ENCODE data around the gene GCHFR.

GCHFR gene

DNA sequence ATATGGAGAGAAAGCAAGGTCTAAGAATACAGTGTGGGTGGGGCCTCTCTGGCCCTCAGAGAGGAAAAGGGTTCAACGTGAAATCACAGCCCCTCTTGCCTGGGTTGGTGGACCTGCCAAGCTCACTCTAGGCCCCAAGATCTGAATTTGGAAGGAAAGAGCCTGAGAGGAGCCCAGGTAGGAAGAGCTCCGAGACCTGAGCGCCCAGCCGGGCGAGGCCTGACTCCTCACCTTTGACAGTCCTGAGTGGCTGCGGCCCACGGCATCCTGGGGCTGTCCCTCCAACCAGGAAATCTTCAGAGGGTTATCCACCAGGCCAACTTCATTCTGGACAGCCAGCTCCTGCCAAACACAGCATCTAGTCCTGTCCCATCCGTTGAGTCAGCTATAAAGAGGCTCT lies 9.6 kb downstream of the GCHFR start:
- H4K20me1 ChIP-seq (ENCODE audit: control insufficient read depth, insufficient read depth, low read depth, low read length) = no peaks in the 10 kb centered on the region
- H3K4me2 ChIP-seq (ENCODE audit: low read length) = no peak overlapping the region
- no peaks in the 10 kb centered on the region for H3K9me3 ChIP-seq (ENCODE audit: control insufficient read depth, insufficient read depth, low read length)
- H3K4me3 ChIP-seq (ENCODE audit: low read length) = no peak overlapping the region
- H3F3A ChIP-seq (ENCODE audit: control insufficient read depth, insufficient read depth) = peaks cover 19% of the 10 kb centered on the region
- H3K79me2 ChIP-seq (ENCODE audit: control insufficient read depth, low read length) = no peaks in the 10 kb centered on the region
- no peak for TF ChIP-seq EZH2phosphoT487 (IDR thresholded peaks at IDR 0.05; ENCODE audit: borderline replicate concordance, low read length)
- TF ChIP-seq, protein P1, sequence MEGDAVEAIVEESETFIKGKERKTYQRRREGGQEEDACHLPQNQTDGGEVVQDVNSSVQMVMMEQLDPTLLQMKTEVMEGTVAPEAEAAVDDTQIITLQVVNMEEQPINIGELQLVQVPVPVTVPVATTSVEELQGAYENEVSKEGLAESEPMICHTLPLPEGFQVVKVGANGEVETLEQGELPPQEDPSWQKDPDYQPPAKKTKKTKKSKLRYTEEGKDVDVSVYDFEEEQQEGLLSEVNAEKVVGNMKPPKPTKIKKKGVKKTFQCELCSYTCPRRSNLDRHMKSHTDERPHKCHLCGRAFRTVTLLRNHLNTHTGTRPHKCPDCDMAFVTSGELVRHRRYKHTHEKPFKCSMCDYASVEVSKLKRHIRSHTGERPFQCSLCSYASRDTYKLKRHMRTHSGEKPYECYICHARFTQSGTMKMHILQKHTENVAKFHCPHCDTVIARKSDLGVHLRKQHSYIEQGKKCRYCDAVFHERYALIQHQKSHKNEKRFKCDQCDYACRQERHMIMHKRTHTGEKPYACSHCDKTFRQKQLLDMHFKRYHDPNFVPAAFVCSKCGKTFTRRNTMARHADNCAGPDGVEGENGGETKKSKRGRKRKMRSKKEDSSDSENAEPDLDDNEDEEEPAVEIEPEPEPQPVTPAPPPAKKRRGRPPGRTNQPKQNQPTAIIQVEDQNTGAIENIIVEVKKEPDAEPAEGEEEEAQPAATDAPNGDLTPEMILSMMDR (IDR thresholded peaks at IDR 0.05; ENCODE audit: low read depth, low read length, poor library complexity, severe bottlenecking) = no peak
- H3K9me2 ChIP-seq (replicated peaks; ENCODE audit: control insufficient read depth, low read length) = no peaks in the 10 kb centered on the region
- H3K4me1 ChIP-seq (ENCODE audit: control insufficient read depth, low read length) = peaks cover 43% of the 10 kb centered on the region
- no peak overlapping the region for H3K27ac ChIP-seq (ENCODE audit: low read depth, low read length)
- H3K27me3 ChIP-seq (ENCODE audit: control insufficient read depth, low read length) = no peaks in the 10 kb centered on the region
- H3K36me3 ChIP-seq (ENCODE audit: control insufficient read depth, low read length) = peaks cover 45% of the 10 kb centered on the region

DNA sequence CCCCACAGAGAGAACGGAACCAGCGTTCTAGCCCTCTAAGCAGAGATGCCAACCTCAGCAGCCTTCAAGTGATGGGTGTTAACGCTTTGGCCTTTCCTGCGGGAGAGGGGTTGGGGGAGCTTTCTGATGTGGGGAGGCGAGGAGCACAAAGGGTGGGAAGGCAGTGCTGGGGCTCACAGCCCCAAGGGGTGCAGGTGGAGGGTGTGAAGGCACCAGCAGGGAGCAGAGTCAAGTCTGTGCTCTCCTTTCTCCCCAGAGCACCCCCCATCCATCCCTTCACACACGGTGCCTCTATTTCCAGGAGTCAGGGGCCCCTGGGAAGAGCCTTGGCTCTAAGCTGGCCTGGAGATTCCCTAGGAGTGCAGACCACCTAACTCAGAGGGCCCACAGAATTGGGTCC lies 10.0 kb downstream of the GCHFR start:
- H3K36me3 ChIP-seq (ENCODE audit: control insufficient read depth, low read length) = peaks cover 45% of the 10 kb centered on the region

DNA sequence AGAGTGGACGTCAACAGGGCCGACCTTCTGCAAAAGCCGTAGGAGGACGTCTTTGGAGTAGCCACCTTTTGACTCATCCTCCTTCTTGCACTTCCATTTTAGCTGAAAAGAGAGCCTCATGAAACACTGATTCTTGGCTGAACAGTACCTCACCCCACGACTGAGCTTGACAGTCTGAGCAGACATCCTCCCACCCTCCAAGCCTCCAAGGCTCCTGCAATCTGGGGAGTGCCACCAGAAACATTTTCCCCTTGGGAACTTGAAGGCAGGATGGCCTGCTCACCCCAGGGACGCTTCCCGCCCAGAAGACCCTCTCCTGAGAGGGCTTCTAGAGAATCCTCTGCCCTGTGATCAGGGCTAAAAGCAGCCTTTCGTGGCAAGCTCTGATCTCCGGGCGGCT lies 11.1 kb downstream of the GCHFR start:
- Histone ChIP-seq H3K4me2 (ENCODE audit: low read length) (no peak overlapping the region), H4K20me1 (ENCODE audit: control insufficient read depth, insufficient read depth, low read depth, low read length) (no peaks in the 10 kb centered on the region), H3K79me2 (ENCODE audit: control insufficient read depth, low read length) (no peaks in the 10 kb centered on the region), H3K4me3 (ENCODE audit: low read length) (no peak overlapping the region), H3K36me3 (ENCODE audit: control insufficient read depth, low read length) (peaks cover 50% of the 10 kb centered on the region), H3K9me2 (replicated peaks; ENCODE audit: control insufficient read depth, low read length) (no peaks in the 10 kb centered on the region), H3K9me3 (ENCODE audit: control insufficient read depth, insufficient read depth, low read length) (no peaks in the 10 kb centered on the region), H3K27me3 (ENCODE audit: control insufficient read depth, low read length) (no peaks in the 10 kb centered on the region), H3K4me1 (ENCODE audit: control insufficient read depth, low read length) (peaks cover 28% of the 10 kb centered on the region), H3K27ac (ENCODE audit: low read depth, low read length) (no peak overlapping the region), H3F3A (ENCODE audit: control insufficient read depth, insufficient read depth) (peaks cover 9% of the 10 kb centered on the region)
- TF ChIP-seq, protein P1 (IDR thresholded peaks at IDR 0.05; ENCODE audit: low read depth, low read length, poor library complexity, severe bottlenecking) = no peak
- TF ChIP-seq EZH2phosphoT487 (IDR thresholded peaks at IDR 0.05; ENCODE audit: borderline replicate concordance, low read length) = no peak

More for the DNA sequence above, 10.0 kb downstream of the GCHFR start:
- Histone ChIP-seq H3K27ac (ENCODE audit: low read depth, low read length) (no peak overlapping the region), H3F3A (ENCODE audit: control insufficient read depth, insufficient read depth) (peaks cover 16% of the 10 kb centered on the region), H3K4me3 (ENCODE audit: low read length) (no peak overlapping the region), H3K9me2 (replicated peaks; ENCODE audit: control insufficient read depth, low read length) (no peaks in the 10 kb centered on the region), H3K27me3 (ENCODE audit: control insufficient read depth, low read length) (no peaks in the 10 kb centered on the region), H3K4me1 (ENCODE audit: control insufficient read depth, low read length) (peaks cover 39% of the 10 kb centered on the region), H3K79me2 (ENCODE audit: control insufficient read depth, low read length) (no peaks in the 10 kb centered on the region), H3K4me2 (ENCODE audit: low read length) (no peak overlapping the region), H4K20me1 (ENCODE audit: control insufficient read depth, insufficient read depth, low read depth, low read length) (no peaks in the 10 kb centered on the region), H3K9me3 (ENCODE audit: control insufficient read depth, insufficient read depth, low read length) (no peaks in the 10 kb centered on the region)
- TF ChIP-seq, protein P1 (IDR thresholded peaks at IDR 0.05; ENCODE audit: low read depth, low read length, poor library complexity, severe bottlenecking) = no peak
- no peak for TF ChIP-seq EZH2phosphoT487 (IDR thresholded peaks at IDR 0.05; ENCODE audit: borderline replicate concordance, low read length)
